Posterior vena cava (tissue), 2 donors: Measurements from ENCODE around the gene MANEAL. TPM values are rescaled to one million over a fixed set of nuclear protein-coding genes. Genes with fewer than 3 reads are reported as not detected.

Experiments used
- DNase-seq: peaks from one replicate; pipeline ENCODE4 v3.0.0-alpha.2; 2020; ENCODE audit warnings: low spot score
- intact Hi-C, 2 donors: fragments of 100-400 bp; cut with DNase I; formaldehyde crosslinking; loops; one replicate each; pipeline versions ENCODE4 v1.14.1 to v1.14.2; 2022 to 2023
- total RNA-seq, 2 donors: library from RNA; stranded (reverse); fragmentation: NEBNext Ultra II Directional; extraction: Animal tissue kit (Norgen Biotek cat#: 25700); gene quantifications; one replicate each; pipeline ENCODE4 v1.2.1, GENCODE V29; 2021
- donor health status: DM: yes; HTN: yes; CAD: no.
- donor health status: DM: yes; HTN: yes; CAD: no.

Gene MANEAL
- total RNA-seq, 2 donors from 2014 or later = 1.8 to 1.9 TPM

DNA sequence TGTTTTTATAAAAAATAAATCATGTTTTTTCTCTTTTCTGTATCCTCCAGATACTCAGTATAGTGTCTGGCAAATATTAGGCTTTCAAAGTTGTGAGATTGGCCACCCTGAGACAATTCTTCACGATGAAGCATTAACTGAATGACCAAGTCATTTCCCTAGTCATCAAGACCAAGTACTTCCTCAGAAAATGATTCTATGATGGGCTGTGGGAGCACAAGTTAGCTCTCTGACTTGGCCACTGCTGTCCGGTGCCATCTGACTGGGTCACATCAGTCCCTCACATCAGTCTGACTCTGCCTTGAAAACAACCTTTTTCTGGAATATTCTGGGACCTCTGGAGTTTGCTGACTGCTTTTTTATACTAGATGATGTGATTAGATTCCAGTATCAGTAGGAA, 27.8 kb downstream of the MANEAL start:
- DNase-seq = no peak
- intact Hi-C loops = no loop called here

- no peak for DNase-seq
- intact Hi-C loops = no loop called here
These were observed 29.5 kb downstream of the MANEAL start for GRCh38 chr1:37822906-37823815.

DNA sequence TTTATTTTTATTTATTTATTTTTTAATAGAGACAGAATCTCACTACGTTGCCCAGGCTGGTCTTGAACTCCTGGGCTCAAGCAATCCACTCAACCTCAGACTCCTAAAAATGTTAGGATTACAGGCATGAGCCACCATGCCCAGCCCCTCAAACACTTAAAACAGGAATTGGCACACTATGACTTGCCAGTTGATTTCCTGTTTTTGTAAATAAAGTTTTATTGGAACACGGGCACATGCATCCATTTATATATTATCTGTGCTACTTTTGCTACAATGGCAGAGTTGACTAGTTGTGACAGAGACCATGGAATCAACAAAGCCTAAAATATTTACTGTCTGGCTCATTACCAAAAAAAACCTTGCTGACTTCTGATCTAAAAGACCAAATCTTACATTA, 30.4 kb downstream of the MANEAL start:
- intact Hi-C loops = no loop called here
- no peak for DNase-seq

- intact Hi-C loops = no loop called here
These were observed 31.9 kb downstream of the MANEAL start for GRCh38 chr1:37825506-37825905.

GRCh38 chr1:37828410-37829074, 34.9 kb downstream of the MANEAL start:
- intact Hi-C loops = no loop called here
- no peak for DNase-seq

More at GRCh38 chr1:37825506-37825905, 31.9 kb downstream of the MANEAL start:
- DNase-seq = no peak

- no peak for DNase-seq
- intact Hi-C loops = no loop called here
These were observed 37.5 kb downstream of the MANEAL start for GRCh38 chr1:37831109-37831508.

GRCh38 chr1:37831809-37832208, 38.2 kb downstream of the MANEAL start:
- no peak for DNase-seq

DNA sequence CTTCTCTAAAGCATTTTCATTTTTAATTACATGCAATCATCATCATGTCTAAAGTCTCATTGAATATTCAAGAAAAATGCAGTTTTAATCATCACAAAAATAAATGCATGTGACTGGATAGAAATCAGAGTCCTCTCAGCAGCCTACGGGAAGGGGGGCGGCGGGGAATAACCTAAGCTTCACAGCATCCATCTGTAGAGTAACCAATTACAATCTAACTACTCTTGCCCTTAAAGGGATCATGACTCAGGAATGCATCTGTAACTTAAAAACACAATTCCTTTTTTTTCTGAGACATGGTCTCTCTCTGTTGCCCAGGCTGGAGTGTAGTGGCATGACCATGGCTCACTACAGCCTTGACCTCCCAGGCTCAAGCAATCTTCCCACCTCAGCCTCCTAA, 43.1 kb downstream of the MANEAL start:
- DNase-seq = no peak
- intact Hi-C loops = no loop called here

More at GRCh38 chr1:37831809-37832208, 38.2 kb downstream of the MANEAL start:
- intact Hi-C loops = no loop called here

DNA sequence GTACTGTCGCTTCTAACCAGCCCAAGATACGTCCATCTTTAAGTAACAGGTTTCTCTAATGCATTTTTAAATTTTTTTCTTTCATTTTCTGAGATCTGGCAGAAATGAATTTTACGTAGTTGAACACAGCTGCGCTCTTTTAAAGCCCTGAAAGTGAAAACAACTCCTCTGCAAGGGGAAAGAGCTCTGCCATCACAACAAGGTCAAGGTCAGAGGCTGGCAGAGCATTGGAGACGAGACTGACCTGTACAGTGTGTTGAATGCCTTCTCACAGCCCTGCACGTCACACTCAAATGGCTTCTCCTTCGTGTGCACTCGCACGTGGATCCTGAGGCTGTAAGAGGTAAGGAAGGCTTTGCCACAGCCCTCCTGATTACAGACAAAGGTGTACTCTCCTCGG, 46.0 kb downstream of the MANEAL start:
- intact Hi-C loops = no loop called here
- no peak for DNase-seq

DNA sequence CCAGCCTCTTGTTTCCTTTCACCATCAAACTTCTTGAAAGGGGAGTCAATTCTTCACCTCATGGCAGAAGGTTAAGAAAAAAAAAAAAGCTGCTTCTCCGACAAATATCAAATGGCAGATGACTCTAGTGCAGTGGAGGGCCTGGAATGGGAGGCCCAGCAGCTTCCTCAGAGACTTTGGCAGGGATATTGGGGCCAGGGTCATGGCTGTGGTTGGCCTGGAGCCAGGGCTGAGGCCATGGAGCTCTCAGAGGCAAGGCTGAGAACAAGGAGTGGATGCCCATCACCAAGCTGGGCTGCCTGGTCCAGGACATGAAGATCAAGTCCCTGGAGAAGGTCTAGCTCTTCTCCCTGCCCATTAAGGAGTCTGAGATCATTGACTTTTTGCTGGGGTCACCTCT, 47.1 kb downstream of the MANEAL start:
- intact Hi-C loops = no loop called here
- DNase-seq = no peak

- no peak for DNase-seq
- intact Hi-C loops = no loop called here
These were observed 48.0 kb downstream of the MANEAL start for GRCh38 chr1:37841652-37842051.

DNA sequence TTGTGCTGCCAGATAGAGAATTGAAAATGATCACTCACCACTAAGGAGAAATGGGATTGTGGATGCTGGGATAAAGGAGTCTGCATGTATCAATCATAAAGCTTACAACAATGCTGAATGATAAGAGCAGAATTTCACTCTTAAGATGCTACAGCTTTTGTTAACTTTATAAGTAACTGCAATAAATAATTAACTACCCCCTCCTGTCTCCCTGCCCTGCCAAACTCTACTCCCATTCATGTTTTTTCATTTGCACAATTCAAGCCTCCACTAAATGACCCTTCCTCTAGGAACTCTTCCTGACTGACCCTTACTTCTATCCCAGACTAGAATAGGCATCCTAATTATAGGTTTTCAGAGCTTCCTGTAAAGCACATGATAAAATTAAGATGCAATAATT, 50.9 kb downstream of the MANEAL start:
- intact Hi-C loops = no loop called here
- no peak for DNase-seq

- intact Hi-C loops = no loop called here
- DNase-seq = no peak
These were observed 51.5 kb downstream of the MANEAL start for GRCh38 chr1:37845049-37845646.

- DNase-seq = no peak
These were observed 52.1 kb downstream of the MANEAL start for GRCh38 chr1:37845786-37846185.

DNA sequence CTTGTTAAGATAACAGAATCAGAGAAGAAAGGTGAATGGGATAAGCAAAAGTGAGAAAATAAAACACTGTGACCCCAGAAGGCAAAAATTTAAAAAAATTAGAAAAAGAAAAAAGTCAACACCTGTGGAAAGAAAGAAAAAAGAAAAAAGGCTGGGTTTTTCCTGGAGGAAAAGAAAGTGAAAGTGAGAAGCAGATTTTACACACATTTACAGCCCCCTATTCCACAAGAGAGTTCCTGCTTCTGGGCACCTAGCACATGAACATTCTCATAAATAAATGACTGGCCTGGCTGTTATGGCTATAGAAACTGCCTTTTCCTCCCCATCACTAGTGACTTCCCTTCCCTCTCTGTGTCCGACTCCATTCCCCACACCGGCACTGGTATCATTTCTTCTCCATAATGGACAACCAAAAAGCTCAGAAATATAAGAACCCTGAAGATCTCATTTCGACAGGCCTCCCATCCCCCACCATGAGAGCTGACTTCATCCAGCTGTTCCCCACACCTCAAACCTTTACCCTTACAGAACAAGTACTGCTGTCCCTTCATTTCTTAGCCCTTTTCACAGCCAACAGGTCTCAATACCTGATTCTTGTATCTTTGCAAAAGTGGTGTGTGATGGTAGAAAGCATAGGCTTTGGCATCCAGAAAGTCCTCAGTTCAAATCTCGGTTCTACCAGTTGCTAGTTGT, 53.1 kb downstream of the MANEAL start:
- intact Hi-C loops = no loop called here
- DNase-seq = no peak

More at GRCh38 chr1:37845786-37846185, 52.1 kb downstream of the MANEAL start:
- intact Hi-C loops = no loop called here

GRCh38 chr1:37849480-37849879, 55.8 kb downstream of the MANEAL start:
- intact Hi-C loops = no loop called here
- no peak for DNase-seq

- no peak for DNase-seq
- intact Hi-C loops = no loop called here
These were observed 56.8 kb downstream of the MANEAL start for GRCh38 chr1:37850352-37850955.
